Measurements from ENCODE around the gene TMEM151A.

DNA sequence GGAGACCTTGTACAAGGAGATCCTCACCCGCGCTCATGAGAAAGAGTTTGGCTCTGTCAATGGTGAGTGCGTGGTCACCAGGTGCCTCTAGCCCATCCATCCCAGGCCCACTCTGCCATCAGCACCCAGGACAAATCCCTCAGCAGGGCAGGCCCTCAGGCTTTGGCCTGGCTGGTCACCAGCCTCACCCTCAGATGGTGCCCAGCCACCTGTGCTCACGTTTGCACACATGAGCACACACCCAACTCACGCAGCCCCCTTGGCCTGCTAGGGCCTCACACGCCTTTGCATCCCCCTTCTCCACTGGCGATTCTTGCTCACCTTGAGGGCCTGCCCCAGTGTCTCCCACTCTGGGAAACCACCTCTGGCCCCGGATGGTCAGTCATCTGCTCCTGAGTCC is 27.3 kb upstream of the TMEM151A start:
- TF ChIP-seq POLR2A (IDR thresholded peaks at IDR 0.05): no peak
- TF ChIP-seq, protein P1, sequence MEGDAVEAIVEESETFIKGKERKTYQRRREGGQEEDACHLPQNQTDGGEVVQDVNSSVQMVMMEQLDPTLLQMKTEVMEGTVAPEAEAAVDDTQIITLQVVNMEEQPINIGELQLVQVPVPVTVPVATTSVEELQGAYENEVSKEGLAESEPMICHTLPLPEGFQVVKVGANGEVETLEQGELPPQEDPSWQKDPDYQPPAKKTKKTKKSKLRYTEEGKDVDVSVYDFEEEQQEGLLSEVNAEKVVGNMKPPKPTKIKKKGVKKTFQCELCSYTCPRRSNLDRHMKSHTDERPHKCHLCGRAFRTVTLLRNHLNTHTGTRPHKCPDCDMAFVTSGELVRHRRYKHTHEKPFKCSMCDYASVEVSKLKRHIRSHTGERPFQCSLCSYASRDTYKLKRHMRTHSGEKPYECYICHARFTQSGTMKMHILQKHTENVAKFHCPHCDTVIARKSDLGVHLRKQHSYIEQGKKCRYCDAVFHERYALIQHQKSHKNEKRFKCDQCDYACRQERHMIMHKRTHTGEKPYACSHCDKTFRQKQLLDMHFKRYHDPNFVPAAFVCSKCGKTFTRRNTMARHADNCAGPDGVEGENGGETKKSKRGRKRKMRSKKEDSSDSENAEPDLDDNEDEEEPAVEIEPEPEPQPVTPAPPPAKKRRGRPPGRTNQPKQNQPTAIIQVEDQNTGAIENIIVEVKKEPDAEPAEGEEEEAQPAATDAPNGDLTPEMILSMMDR (IDR thresholded peaks at IDR 0.05): no peak
